ENCODE results near the gene RNF144B. TPM values are rescaled to one million over a fixed set of nuclear protein-coding genes. Genes with fewer than 3 reads are reported as not detected.

The RNF144B gene
- total and polyA plus RNA-seq, 8 donors = 1.7 to 81.7 (median 5.1) TPM

GRCh38 chr6:18412644-18413043 is 25.5 kb downstream of the RNF144B start:
- Histone ChIP-seq H3K4me3 (no peak overlapping the region), H3K27ac (no peak overlapping the region), H3K4me1 (peaks cover 0 to 19% (median 10%) of the 10 kb centered on the region in 4 donors), H3K9me3 (no peaks in the 10 kb centered on the region), H3K36me3 (no peaks in the 10 kb centered on the region), H3K27me3 (no peaks in the 10 kb centered on the region)
- no peak for TF ChIP-seq CTCF (IDR thresholded peaks at IDR 0.05)
- no peak for TF ChIP-seq POLR2AphosphoS5 (IDR thresholded peaks at IDR 0.05)
- no peak for TF ChIP-seq POLR2A (IDR thresholded peaks at IDR 0.05)
- TF ChIP-seq EP300 (IDR thresholded peaks at IDR 0.05) = no peak
- no peak for DNase-seq
- 80 to 93% (median 89%) methylated on average over 1 of the region's 1 CpG for WGBS, 5 donors
- intact Hi-C loops (cut with DNase I; ENCODE audit: low total_unique reads) = no loop called here

- DNase-seq = no peak
- Histone ChIP-seq H3K4me3 (no peak overlapping the region), H3K27ac (no peak overlapping the region), H3K9me3 (no peaks in the 10 kb centered on the region), H3K36me3 (no peaks in the 10 kb centered on the region), H3K4me1 (peaks cover 0 to 19% (median 10%) of the 10 kb centered on the region in 4 donors), H3K27me3 (no peaks in the 10 kb centered on the region)
- TF ChIP-seq EP300 (IDR thresholded peaks at IDR 0.05) (no peak), POLR2A (IDR thresholded peaks at IDR 0.05) (no peak), POLR2AphosphoS5 (IDR thresholded peaks at IDR 0.05) (no peak), CTCF (IDR thresholded peaks at IDR 0.05) (no peak)
- intact Hi-C loops (cut with DNase I; ENCODE audit: low total_unique reads) = no loop called here
- WGBS, 5 donors = 80 to 92% (median 90%) methylated on average over 4 of the region's 4 CpGs
Measured at GRCh38 chr6:18413381-18413780, 26.2 kb downstream of the RNF144B start.

GRCh38 chr6:18414116-18414515 is 27.0 kb downstream of the RNF144B start:
- H3K27me3 ChIP-seq = no peaks in the 10 kb centered on the region
- WGBS, 5 donors = 85 to 93% (median 89%) methylated on average over 1 of the region's 1 CpG
- H3K4me3 ChIP-seq = no peak overlapping the region
- H3K9me3 ChIP-seq = no peaks in the 10 kb centered on the region
- no peak overlapping the region for H3K27ac ChIP-seq
- H3K4me1 ChIP-seq = peaks cover 0 to 19% (median 10%) of the 10 kb centered on the region in 4 donors
- no peaks in the 10 kb centered on the region for H3K36me3 ChIP-seq
- no peak for TF ChIP-seq CTCF (IDR thresholded peaks at IDR 0.05)
- TF ChIP-seq EP300 (IDR thresholded peaks at IDR 0.05) = no peak
- TF ChIP-seq POLR2AphosphoS5 (IDR thresholded peaks at IDR 0.05) = no peak
- no peak for TF ChIP-seq POLR2A (IDR thresholded peaks at IDR 0.05)
- no peak for DNase-seq
- intact Hi-C loops (cut with DNase I; ENCODE audit: low total_unique reads) = no loop called here

GRCh38 chr6:18415207-18415606 is 28.1 kb downstream of the RNF144B start:
- Histone ChIP-seq H3K9me3 (no peaks in the 10 kb centered on the region), H3K4me1 (peaks cover 0 to 19% (median 10%) of the 10 kb centered on the region in 4 donors), H3K27me3 (no peaks in the 10 kb centered on the region), H3K4me3 (no peak overlapping the region), H3K27ac (peak overlapping the region in 1 of 5 donors; percentile 3), H3K36me3 (no peaks in the 10 kb centered on the region)
- TF ChIP-seq POLR2A (IDR thresholded peaks at IDR 0.05) = no peak
- TF ChIP-seq EP300 (IDR thresholded peaks at IDR 0.05) = no peak
- no peak for TF ChIP-seq POLR2AphosphoS5 (IDR thresholded peaks at IDR 0.05)
- no peak for TF ChIP-seq CTCF (IDR thresholded peaks at IDR 0.05)
- WGBS, 5 donors = 89 to 96% (median 93%) methylated on average over 11 of the region's 11 CpGs
- no peak for DNase-seq
- intact Hi-C loops (cut with DNase I; ENCODE audit: low total_unique reads) = no loop called here

Data from stomach (tissue), 9 donors.